Panc1 (cell line): ENCODE data around the gene SLC16A6.

Experiments
- POLR2AphosphoS5 ChIP-seq: IDR thresholded peaks from 2 replicates; pipeline ENCODE4 v1.6.1; 2012; ENCODE audit warnings: mild to moderate bottlenecking, low read depth, low read length, moderate library complexity
- SIN3A ChIP-seq: IDR thresholded peaks from 2 replicates; pipeline ENCODE4 v1.6.1; 2012; ENCODE audit warnings: low read depth, mild to moderate bottlenecking, low read length, moderate library complexity, borderline replicate concordance; ENCODE audit not compliant: insufficient read depth
- TCF7L2 ChIP-seq: IDR thresholded peaks from 2 replicates; pipeline ENCODE4 v1.6.1; 2011; ENCODE audit warnings: mild to moderate bottlenecking, low read depth, low read length, inconsistent platforms
- TF ChIP-seq, protein P1 (sequence below): fragments of 450-650 bp; IDR thresholded peaks from 2 replicates; pipeline ENCODE4 v1.5.1; 2017; ENCODE audit warnings: mild to moderate bottlenecking
- TF ChIP-seq, protein P2 (sequence below), 2 experiments: IDR thresholded peaks; 2 replicates each; pipeline ENCODE4 v1.6.1; 2011 to 2012; ENCODE audit warnings: low read depth in 2 of 2, control low read depth in 1 of 2, low read length in 1 of 2, mild to moderate bottlenecking in 1 of 2, moderate library complexity in 1 of 2; ENCODE audit not compliant: insufficient read depth in 1 of 2

DNA sequence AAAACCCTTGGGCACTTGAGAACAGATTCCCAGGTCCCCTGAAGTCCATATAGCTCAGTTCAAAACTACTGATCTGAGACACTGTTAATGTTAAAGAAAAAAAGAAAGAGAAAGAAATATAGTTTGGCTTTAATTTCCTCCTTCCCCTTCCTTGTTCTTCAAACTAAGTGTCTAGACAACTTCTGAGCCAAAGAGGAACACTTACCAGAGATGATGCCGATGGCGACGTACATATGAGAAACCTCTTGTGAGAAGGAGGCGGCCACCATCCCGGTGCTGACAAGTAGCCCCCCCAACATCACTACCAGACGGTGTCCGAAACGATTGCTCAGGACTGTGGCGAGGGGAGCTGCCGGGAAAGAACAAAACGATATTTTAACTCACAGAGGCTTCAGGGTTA is 17.2 kb downstream of the SLC16A6 start:
- TF ChIP-seq, protein P1, sequence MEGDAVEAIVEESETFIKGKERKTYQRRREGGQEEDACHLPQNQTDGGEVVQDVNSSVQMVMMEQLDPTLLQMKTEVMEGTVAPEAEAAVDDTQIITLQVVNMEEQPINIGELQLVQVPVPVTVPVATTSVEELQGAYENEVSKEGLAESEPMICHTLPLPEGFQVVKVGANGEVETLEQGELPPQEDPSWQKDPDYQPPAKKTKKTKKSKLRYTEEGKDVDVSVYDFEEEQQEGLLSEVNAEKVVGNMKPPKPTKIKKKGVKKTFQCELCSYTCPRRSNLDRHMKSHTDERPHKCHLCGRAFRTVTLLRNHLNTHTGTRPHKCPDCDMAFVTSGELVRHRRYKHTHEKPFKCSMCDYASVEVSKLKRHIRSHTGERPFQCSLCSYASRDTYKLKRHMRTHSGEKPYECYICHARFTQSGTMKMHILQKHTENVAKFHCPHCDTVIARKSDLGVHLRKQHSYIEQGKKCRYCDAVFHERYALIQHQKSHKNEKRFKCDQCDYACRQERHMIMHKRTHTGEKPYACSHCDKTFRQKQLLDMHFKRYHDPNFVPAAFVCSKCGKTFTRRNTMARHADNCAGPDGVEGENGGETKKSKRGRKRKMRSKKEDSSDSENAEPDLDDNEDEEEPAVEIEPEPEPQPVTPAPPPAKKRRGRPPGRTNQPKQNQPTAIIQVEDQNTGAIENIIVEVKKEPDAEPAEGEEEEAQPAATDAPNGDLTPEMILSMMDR, result no peak
- TF ChIP-seq SIN3A (no peak), POLR2AphosphoS5 (no peak), TCF7L2 (no peak)
- TF ChIP-seq, protein P2, sequence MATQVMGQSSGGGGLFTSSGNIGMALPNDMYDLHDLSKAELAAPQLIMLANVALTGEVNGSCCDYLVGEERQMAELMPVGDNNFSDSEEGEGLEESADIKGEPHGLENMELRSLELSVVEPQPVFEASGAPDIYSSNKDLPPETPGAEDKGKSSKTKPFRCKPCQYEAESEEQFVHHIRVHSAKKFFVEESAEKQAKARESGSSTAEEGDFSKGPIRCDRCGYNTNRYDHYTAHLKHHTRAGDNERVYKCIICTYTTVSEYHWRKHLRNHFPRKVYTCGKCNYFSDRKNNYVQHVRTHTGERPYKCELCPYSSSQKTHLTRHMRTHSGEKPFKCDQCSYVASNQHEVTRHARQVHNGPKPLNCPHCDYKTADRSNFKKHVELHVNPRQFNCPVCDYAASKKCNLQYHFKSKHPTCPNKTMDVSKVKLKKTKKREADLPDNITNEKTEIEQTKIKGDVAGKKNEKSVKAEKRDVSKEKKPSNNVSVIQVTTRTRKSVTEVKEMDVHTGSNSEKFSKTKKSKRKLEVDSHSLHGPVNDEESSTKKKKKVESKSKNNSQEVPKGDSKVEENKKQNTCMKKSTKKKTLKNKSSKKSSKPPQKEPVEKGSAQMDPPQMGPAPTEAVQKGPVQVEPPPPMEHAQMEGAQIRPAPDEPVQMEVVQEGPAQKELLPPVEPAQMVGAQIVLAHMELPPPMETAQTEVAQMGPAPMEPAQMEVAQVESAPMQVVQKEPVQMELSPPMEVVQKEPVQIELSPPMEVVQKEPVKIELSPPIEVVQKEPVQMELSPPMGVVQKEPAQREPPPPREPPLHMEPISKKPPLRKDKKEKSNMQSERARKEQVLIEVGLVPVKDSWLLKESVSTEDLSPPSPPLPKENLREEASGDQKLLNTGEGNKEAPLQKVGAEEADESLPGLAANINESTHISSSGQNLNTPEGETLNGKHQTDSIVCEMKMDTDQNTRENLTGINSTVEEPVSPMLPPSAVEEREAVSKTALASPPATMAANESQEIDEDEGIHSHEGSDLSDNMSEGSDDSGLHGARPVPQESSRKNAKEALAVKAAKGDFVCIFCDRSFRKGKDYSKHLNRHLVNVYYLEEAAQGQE (IDR thresholded peaks at IDR 0.05; ENCODE audit: insufficient read depth in 1 of 2, low read depth in 2 of 2, low read length in 1 of 2), result no peak
